Non-pigmented ciliary epithelial cell (primary cell): ENCODE data around the gene IFNA10.
"Not testable (repeated sequence)": the region's sequence is repeated elsewhere in the genome, so short reads cannot be mapped to it uniquely, and the experiment has no call there.

Experiments used
- DNase-seq: peaks from one replicate; pipeline ENCODE4 v3.0.0-alpha.2; 2010; ENCODE audit warnings: low read depth

IFNA10 gene

DNA sequence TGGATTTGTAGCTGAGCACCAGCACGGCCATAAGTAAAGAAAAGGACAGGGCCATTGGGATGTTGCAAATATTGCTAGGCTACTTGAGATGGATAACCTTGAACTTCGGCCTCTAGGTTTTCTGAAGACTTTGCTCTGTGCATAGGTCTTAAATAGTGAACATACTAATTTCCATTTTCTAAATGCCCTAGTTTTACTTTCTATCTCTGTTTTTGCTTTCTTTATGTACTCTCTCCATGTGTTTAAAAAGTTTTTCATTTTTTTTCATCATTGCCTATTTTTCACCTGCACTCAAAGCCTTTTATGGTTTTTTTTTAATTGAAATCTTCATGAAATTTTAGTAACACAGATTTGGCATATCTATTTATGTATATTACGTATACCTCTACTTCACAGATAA lies at the start of gene IFNA10:
IFNA10 (minus strand) TSS at position 101 of the 400 bp plus-strand sequence; CDS start at position 55, 46 bp downstream.
- not testable (repeated sequence) for DNase-seq

DNA sequence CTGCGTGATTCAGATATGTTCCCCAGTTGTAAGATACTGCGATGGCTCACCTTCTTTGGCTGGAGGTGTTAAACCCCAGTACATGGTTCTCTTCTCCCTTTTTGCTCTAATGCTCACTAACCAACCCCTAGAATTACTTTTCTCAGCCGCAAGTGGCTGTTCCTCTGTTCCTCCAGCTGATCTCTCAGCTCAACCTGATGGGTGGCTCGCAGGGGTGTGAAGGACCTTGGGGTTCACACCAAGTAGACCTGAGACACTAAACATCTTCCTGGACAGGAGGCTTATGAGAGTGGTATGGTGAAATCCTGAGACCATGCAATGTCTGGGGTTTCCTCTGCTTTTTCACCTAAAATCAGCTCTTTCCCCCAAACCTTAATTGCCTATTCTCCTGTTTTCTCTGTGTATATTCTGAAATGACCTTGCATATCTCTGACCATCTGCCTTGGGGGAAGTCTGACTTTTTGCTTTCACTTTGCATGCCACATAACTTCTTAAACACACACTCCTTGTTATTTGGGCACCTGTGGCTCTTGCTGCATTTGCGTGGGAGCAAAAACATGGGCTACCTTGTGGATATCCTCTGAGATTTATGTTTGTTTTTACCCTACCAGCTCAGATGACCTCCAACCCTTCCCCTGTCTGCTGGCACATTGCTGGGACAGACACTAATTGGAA lies 48.7 kb upstream of the IFNA10 start:
- no peak for DNase-seq

DNA sequence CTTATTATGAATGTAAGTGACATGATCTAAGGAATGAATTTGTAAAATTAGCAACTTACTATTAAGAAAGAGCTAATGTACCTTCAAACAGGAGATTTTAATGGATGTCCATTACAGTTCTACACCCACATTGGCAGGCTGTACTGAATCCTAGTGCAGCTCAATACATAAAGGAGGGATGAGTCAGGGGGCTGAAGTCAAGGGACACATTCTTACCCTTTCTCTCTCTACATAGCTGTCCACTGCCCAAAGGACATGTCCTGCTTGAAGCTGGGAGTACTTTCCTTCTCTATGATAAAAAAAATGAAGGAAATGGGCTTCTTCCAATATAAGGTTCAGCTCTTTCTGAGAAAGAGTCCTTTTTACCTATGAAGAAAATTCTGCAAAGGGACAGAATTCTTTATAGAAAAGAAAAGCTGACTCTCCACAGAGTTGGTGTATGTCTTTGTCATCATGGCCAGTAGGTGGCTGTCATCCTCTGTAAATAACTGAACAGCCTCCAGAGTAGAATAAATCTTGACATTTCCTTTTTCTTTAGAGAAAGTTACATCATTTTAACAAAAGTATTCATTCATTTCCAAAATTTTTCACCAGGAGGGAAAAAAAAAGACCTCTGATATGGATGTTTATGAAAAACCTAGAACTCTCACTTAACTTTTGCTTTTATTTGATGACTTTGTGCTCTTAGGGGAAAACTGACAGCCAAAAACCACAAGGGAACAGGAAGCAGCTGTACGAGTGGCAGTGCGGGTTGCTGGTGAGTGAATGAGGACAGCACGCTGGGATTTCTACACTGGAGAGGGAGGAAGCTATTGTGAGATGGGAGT lies 46.0 kb upstream of the IFNA10 start:
- peak; percentile 4 for DNase-seq

DNA sequence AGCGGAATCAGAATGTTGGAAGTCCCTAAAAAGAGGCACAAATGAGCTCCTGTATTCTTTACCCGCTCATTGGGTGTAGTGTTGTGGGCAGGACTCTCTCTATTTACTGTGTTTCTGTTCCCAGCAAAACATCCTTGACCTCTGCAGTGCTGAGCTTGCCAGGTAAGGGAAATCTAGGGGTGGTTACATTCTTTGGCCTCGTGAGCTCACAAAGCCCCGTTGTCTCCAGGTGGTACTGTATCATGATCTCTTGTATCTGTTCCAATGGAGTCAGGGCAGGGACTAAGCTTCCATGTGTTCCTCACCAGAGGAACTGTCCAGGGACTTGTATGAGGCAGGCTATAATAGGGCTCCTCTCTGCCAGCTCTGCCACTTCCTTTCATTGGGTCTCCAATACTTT lies 44.7 kb upstream of the IFNA10 start:
- no peak for DNase-seq

DNA sequence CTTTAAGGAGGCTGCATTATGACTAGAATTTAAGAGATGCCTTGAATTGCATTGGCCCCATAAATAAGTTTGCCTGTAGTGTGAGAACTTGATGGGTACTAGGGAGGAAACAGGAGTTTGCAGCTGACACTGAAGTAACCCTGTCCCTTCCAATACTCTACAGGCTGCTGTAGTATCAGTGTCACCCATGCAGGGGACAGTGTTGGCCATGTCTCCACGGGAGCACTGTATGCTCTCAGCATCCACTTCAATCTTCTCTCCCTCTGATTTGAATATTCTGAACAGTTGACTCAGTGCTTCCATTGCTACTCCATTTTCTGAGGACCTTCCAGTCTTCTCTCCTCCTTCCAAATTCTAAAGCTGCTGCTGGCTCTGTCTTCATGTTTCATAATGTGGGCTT lies 44.2 kb upstream of the IFNA10 start:
- DNase-seq, result no peak

DNA sequence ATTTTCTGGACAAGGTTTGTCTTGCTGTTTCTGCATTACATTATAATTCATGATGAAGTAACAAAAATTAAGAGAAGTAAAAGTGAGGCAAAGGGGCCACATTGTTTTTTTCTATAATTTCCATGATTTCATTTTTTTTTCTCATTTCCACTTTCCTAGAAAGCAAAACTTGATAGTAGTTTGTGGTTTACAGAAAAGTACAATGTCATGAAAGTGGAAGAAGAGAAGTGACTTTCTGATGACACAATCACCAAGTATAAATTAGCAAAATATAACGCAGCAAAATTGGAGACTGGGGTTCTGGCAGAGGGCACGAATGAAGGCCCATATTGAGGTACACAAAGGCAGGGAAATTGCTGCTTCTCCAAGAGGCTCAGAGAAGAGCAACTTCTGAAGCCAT lies 37.9 kb upstream of the IFNA10 start:
- DNase-seq, result no peak

DNA sequence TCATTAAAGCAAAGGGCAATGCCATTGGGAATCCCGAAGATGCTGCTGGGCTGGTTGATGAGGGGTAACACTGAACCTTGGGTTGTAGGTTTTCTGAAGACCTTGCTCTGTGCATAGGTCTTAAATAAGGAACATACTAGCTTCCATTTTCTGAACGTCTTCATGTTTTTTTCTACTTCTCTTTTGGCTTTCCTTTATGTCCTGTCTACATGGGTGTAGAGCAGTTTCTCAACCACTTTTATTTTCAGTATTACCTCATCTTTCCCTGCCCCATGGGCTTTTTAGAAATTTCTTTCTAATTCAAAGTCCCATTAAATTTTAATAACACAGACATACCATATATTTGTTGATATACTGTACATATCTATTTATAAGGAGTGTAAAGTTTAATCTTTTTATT lies 33.0 kb upstream of the IFNA10 start, which contains the start of gene IFNA14:
IFNA14 (minus strand) TSS at position 95 of the 400 bp plus-strand sequence; CDS start at position 25, 70 bp downstream.
- no peak for DNase-seq

DNA sequence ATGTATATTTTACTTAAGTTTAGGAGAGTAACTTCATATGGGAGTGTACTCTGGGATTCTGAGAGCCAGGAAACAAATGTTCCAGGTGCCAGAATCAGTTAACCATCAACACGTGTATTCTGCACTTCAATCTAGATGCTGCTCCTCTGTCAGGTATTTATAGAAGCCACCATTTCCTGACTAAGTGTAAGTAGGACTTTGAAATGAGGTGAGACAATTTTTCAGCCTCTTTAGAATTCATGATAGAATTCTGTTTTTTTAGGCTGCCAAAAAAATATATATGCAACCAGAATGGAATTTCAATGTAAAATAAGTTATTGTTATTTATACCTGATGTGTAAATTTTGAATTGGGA lies 29.4 kb upstream of the IFNA10 start:
- DNase-seq, result not testable (repeated sequence)

DNA sequence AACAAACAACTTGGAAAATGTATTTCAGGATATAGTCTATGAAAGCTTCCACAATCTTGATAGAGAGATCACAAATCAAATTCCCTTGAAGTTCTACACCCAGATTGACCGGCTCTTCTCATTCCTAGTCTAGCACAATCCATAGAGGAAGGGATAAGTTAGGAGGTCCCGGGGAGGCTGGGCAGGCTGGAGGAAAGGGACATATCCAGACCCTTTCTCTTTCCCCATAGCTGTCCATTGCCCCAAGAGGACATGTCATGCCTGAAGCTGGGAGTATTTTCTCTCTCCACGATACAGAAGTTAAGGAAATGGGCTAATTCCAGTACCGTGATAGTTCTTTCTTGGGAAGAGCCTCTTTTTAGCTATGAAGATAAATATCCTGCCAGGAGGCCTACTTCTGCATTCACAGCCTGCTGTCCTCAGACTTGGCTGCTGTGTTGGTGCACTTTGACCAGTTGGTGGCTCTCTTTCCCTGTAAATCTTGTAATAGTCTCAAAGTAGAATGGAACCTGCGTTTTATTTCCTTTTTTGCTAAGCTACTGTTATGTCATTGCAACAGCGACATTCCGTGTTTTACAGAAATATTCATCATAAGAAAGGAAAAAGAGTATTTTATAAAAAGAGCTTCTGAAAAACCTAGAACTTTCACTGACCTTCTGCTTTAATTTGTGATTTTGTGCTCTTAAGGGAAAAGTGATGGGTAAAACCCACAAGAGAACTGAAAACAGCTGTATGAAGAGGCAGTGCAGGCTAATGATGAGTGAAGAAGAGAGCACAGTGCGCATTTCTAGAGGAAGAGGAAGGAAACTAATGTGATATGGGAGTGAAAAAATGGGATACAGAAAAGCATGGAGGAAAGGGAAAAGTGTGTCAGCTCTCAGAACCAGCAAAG lies 28.8 kb upstream of the IFNA10 start:
- DNase-seq, result peak; percentile 6

DNA sequence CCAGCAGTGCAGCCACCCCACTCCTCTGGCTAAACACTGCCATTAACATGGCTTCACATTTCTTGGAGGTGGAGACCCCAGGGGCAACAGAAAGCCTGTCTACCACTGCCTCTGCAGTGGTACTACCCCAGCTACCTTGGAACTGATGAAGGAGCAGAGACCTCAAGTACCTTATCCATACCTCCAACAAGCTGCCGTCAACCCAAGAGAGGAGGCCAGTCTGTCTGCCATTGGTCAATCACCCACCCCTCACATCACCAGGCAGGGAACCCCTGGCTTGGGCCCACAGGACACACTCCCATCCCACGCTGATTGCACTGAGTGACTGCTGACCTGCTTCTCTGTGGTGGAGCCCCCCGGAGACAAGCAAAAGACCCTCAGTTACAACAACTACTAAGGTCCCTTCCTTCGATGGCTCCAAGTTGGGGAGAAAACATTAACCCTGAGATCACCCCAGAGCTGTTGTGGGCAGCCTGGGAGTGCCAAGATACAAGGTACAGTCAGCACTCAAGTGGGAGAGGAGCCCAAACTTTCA lies 27.3 kb upstream of the IFNA10 start:
- no peak for DNase-seq

DNA sequence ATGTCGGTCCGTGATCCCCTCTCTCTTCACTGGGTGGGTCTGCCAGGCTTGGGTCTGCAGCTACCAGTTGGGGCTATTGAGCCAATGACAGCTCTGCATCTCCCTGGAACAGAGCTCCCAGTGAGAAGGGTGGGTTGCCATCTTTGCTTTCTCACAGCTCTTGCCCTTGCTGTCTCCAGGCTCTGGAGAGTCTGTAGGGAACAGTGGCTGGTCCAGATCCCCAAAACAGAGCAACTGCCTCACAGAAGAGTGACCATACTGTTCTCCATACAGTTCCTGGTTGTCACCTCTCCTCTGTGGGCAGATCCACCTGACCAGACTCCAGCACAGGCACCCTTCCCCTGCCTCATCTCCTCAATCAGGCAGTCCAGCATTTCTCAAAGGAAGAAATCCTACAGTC lies 26.3 kb upstream of the IFNA10 start:
- no peak for DNase-seq

DNA sequence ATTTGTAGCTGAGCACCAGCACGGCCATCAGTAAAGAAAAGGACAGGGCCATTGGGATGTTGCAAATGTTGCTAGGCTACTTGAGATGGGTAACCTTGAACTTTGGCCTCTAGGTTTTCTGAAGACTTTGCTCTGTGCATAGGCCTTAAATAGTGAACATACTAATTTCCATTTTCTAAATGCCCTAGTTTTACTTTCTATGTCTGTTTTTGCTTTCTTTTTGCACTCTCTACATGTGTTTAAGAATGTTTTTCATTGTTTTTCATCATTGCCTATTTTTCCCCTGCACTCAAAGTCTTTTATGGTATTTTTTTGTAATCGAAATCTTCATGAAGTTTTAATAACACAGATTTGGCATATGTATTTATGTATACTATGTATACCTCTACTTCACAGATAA lies 21.2 kb upstream of the IFNA10 start, which contains the start of gene IFNA17:
IFNA17 (minus strand) TSS at position 101 of the 400 bp plus-strand sequence; CDS start at position 52, 49 bp downstream.
- no peak for DNase-seq

DNA sequence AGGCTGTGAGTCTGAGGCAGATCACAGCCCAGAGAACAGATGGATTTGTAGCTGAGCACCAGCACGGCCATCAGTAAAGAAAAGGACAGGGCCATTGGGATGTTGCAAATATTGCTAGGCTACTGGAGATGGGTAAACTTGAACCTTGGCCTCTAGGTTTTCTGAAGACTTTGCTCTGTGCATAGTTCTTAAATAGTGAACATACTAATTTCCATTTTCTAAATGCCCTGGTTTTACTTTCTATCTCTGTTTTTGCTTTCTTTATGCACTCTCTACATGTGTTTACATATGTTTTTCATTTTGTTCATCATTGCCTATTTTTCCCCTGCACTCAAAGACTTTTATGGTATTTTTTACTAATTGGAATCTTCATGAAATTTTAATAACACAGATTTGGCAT lies 10.3 kb upstream of the IFNA10 start, which contains the start of gene IFNA16:
IFNA16 (minus strand) TSS at position 101 of the 400 bp plus-strand sequence; CDS start at position 95, 6 bp downstream.
- DNase-seq, result not testable (repeated sequence)

DNA sequence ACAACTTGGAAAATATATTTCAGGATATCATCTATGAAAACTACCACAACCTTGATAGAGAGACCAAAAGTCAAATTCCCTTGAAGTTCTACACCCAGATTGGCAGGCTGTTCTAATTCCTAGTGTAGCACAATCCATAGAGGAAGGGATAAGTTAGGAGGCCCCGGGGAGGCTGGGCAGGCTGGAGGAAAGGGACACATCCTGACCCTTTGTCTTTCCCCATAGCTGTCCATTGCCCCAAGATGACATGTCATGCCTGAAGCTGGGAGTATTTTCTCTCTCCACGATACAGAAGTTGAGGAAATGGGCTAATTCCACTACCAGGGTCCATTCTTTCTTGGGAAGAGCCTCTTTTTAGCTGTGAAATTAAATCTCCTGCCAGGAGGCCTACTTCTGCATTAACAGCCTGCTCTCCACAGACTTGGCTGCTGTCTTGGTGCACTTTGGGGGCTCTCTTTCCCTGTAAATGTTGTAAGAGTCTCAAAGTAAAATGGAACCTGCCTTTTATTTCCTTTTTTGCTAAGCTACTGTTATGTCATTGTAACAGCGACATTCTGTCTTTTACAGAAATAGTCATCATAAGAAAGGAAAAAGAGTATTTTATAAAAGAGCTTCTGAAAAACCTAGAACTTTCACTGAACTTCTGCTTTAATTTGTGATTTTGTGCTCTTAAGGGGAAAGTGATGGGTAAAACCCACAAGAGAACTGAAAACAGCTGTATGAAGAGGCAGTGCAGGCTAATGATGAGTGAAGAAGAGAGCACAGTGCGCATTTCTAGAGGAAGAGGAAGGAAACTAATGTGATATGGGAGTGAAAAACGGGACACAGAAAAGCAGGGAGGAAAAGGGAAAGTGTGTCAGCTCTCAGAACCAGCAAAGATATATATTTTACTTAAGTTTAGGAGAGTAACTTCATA lies 6.7 kb upstream of the IFNA10 start:
- DNase-seq, result not testable (repeated sequence)

DNA sequence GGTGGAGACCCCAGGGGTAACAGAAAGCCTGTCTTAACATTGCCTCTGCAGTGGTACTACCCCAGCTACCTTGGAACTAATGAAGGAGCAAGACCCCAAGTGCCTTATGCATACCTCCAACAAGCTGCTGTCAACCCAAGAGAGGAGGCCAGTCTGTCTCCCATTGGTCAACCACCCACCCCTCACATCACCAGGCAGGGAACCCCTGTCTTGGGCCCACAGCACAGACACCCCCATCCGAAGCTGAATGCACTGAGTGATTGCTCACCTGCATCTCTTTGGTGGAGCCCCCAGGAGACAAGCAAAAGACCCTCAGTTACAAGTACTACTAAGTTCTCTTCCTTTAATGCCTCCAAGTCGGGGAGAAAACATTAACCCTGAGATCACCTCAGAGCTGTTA lies 5.2 kb upstream of the IFNA10 start:
- not testable (repeated sequence) for DNase-seq

DNA sequence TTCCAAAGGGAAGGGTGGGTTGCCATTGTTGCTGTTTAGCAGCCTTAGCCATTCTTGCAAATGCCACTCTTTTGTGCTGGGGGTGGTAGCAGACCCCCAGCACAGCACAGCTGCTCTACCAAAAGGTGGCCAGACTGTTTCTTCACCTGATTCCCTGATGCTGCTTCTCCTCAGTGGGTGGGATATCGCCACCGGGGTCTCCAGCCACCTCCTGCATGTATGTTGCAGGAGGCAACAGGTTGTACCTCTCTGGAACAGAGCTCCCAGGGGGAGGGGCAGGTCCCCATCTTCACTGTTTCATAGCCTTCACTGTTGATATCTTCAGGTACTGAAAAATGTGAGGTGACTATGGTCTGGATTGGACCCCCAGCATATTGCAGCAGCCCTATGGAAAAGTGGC lies 3.8 kb upstream of the IFNA10 start:
- DNase-seq, result not testable (repeated sequence)

DNA sequence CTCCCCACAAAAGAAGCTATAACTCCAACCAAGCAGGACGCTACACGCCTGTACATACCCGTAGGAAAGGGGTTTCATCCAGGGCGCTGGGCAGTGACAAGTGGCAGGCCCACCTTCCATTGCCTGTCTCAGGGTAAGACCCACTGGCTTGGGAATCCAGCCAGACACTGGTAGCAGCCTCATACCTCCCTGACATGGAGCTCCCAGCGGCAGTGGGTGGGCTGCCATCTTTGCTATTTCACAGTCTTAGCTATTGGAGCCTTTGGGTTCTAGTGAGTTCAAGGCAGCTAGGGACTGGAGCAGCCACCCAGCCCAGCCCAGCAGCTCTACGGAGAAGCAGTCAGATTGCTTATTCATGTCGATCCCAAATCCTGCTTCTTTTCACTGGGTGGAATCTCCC lies 3.4 kb upstream of the IFNA10 start:
- no peak for DNase-seq

DNA sequence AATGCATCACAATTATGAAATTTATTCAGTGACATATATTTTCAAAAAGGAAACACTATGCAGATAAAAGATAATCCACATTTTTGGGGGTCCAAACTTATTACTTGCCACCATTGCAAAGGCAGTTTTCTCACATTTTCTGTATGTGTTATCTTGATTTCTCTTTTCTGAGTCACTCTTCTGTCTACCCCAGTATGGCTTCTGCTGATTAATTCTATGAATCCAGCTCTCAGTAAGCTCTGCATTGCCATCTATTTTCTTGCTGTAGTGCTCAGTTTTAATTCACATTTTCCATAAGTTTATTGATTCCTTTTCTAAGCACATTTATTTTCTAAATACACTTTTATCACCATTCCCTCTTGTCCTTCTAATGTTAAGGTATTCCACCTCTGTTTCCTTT lies 1.7 kb downstream of the IFNA10 start:
- no peak for DNase-seq

DNA sequence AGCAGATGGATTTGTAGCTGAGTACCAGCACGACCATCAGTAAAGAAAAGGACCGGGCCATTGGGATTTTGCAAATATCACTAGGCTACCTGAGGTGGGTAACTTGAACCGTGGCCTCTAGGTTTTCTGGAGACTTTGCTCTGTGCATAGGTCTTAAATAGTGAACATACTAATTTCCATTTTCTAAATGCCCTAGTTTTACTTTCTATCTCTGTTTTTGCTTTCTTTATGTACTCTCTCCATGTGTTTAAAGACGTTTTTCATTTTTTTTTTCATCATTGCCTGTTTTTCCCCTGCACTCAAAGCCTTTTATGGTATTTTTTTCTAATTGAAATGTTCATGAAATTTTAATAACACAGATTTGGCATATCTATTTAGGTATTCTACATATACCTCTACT lies 4.8 kb downstream of the IFNA10 start, which contains the start of gene IFNA7:
IFNA7 (minus strand) TSS at position 101 of the 400 bp plus-strand sequence; CDS start at position 61, 40 bp downstream.
- DNase-seq, result not testable (repeated sequence)
